Cardiac muscle cell (in vitro differentiated cells and primary cell): Measurements from ENCODE around the gene KLK4. TPM values are rescaled to one million over a fixed set of nuclear protein-coding genes. Genes with fewer than 3 reads are reported as not detected.

Experiments used
- DNase-seq, 2 donors: peaks; one replicate each; pipeline versions ENCODE4 v3.0.0 to v3.0.0-alpha.2; 2010 to 2017; ENCODE audit warnings: low read depth in 1 of 2, low spot score in 1 of 2
- H3K27ac ChIP-seq: fragments of 200-600 bp; sonication (generic); 2 replicates; pipeline ENCODE4 v1.5.1; 2016
- H3K27me3 ChIP-seq: fragments of 200-600 bp; sonication (generic); 2 replicates; pipeline ENCODE4 v1.6.0; 2016; ENCODE audit warnings: control low read depth
- H3K36me3 ChIP-seq: fragments of 200-600 bp; sonication (generic); 2 replicates; pipeline ENCODE4 v1.5.1; 2016; ENCODE audit warnings: control low read depth
- H3K4me1 ChIP-seq: fragments of 200-600 bp; sonication (generic); 2 replicates; pipeline ENCODE4 v1.8.1; 2017; ENCODE audit warnings: low read depth, mild to moderate bottlenecking, mixed run types
- H3K4me3 ChIP-seq: fragments of 200-600 bp; sonication (generic); 2 replicates; pipeline ENCODE4 v1.5.1; 2016; ENCODE audit warnings: mild to moderate bottlenecking
- H3K9me3 ChIP-seq: fragments of 200-600 bp; sonication (generic); 2 replicates; pipeline ENCODE4 v1.5.1; 2017; ENCODE audit warnings: low read depth, mild to moderate bottlenecking, control low read depth
- CTCF ChIP-seq: IDR thresholded peaks from 2 replicates; pipeline ENCODE4 v1.5.1; 2012; ENCODE audit warnings: low read depth, mild to moderate bottlenecking, low read length
- polyA plus RNA-seq: library from polyadenylated mRNA; unstranded; fragments of >200 nt; fragmentation: Nextera tagmentation; extraction: Ambion mirVana; gene quantifications from 2 replicates; pipeline ENCODE4 v1.2.1, GENCODE V29; 2016
- total RNA-seq: library from RNA; depleted of rRNA; stranded (reverse); fragments of >200 nt; gene quantifications from 2 replicates; pipeline ENCODE4 v1.2.3, GENCODE V29; 2016

KLK4 gene
- total and polyA plus RNA-seq, 2 experiments from 2014 or later = not detected

GRCh38 chr19:50877338-50877737 is 33.9 kb downstream of the KLK4 start:
- DNase-seq = no peak
- no peak for TF ChIP-seq CTCF
- H3K4me1 ChIP-seq = no peaks in the 10 kb centered on the region
- no peak overlapping the region for H3K4me3 ChIP-seq
- no peaks in the 10 kb centered on the region for H3K9me3 ChIP-seq
- peaks cover 39% of the 10 kb centered on the region for H3K27me3 ChIP-seq
- no peaks in the 10 kb centered on the region for H3K36me3 ChIP-seq
- no peak overlapping the region for H3K27ac ChIP-seq

- Histone ChIP-seq H3K36me3 (no peaks in the 10 kb centered on the region), H3K4me1 (no peaks in the 10 kb centered on the region), H3K9me3 (no peaks in the 10 kb centered on the region), H3K27me3 (peaks cover 43% of the 10 kb centered on the region), H3K4me3 (no peak overlapping the region), H3K27ac (no peak overlapping the region)
- no peak for DNase-seq
- TF ChIP-seq CTCF = no peak
Measured at GRCh38 chr19:50876456-50876855, 34.7 kb downstream of the KLK4 start.

- no peak for TF ChIP-seq CTCF
- Histone ChIP-seq H3K36me3 (no peaks in the 10 kb centered on the region), H3K9me3 (no peaks in the 10 kb centered on the region), H3K27me3 (peaks cover 49% of the 10 kb centered on the region), H3K27ac (no peak overlapping the region), H3K4me3 (no peak overlapping the region), H3K4me1 (no peaks in the 10 kb centered on the region)
- DNase-seq = no peak
Measured at GRCh38 chr19:50875795-50876422, 35.3 kb downstream of the KLK4 start.

GRCh38 chr19:50874211-50874610 is 37.0 kb downstream of the KLK4 start:
- no peaks in the 10 kb centered on the region for H3K4me1 ChIP-seq
- no peak overlapping the region for H3K27ac ChIP-seq
- H3K36me3 ChIP-seq = no peaks in the 10 kb centered on the region
- no peaks in the 10 kb centered on the region for H3K9me3 ChIP-seq
- H3K27me3 ChIP-seq = peaks cover 60% of the 10 kb centered on the region
- TF ChIP-seq CTCF = no peak
- no peak overlapping the region for H3K4me3 ChIP-seq
- no peak for DNase-seq

- no peak for TF ChIP-seq CTCF
- Histone ChIP-seq H3K4me1 (no peaks in the 10 kb centered on the region), H3K27ac (no peak within 1 kb of the TSS), H3K36me3 (no peaks in the 10 kb centered on the region), H3K9me3 (no peaks in the 10 kb centered on the region), H3K27me3 (peaks cover 60% of the 10 kb centered on the region), H3K4me3 (no peak within 1 kb of the TSS)
- no peak for DNase-seq
Measured at GRCh38 chr19:50873056-50873455, 38.1 kb downstream of the KLK4 start, which contains the start of gene KLK2. Gene KLK2 (plus strand): TSS chr19:50873439. CDS start chr19:50873474, 35 bp downstream.
